IPS DF 6.9 (cell line): ENCODE results near the gene FAM107B.
"Not testable (repeated sequence)": the region's sequence is repeated elsewhere in the genome, so short reads cannot be mapped to it uniquely, and the experiment has no call there.

Source experiments
- DNase-seq: peaks from one replicate; pipeline ENCODE4 v3.0.0-alpha.2; 2013; ENCODE audit warnings: low read depth, low spot score
- H3K27ac ChIP-seq: one replicate; pipeline ENCODE4 v1.5.1; 2013; ENCODE audit warnings: low read length, control low read depth
- H3K27me3 ChIP-seq: 2 replicates; pipeline ENCODE4 v1.6.1; 2013; ENCODE audit warnings: mild to moderate bottlenecking, low read length; ENCODE audit not compliant: control insufficient read depth, insufficient read depth
- H3K36me3 ChIP-seq: 2 replicates; pipeline ENCODE4 v1.6.1; 2013; ENCODE audit warnings: low read length; ENCODE audit not compliant: control insufficient read depth, insufficient read depth
- H3K4me1 ChIP-seq: 2 replicates; pipeline ENCODE4 v1.6.1; 2013; ENCODE audit warnings: low read length; ENCODE audit not compliant: control insufficient read depth, insufficient read depth
- H3K4me3 ChIP-seq: 2 replicates; pipeline ENCODE4 v1.5.1; 2013; ENCODE audit warnings: mild to moderate bottlenecking, low read length
- H3K9me3 ChIP-seq: 2 replicates; pipeline ENCODE4 v1.6.1; 2013; ENCODE audit warnings: low read length, inconsistent platforms; ENCODE audit not compliant: control insufficient read depth, insufficient read depth
- WGBS: extraction: QIAGEN DNeasy Blood & Tissue Kit; methylation state at CpG from one replicate; pipeline ENCODE4 v1.1.7; 2013; ENCODE audit warnings: mixed read lengths, missing lambda C conversion rate; ENCODE audit not compliant: insufficient read length, insufficient coverage; 5-methylcytosine and 5-hydroxymethylcytosine counted together

The FAM107B gene

GRCh38 chr10:14592566-14592965, 182.1 kb downstream of the FAM107B start:
- Histone ChIP-seq H3K27me3 (no peaks in the 10 kb centered on the region), H3K36me3 (no peaks in the 10 kb centered on the region), H3K4me3 (no peak overlapping the region), H3K9me3 (no peaks in the 10 kb centered on the region), H3K4me1 (no peaks in the 10 kb centered on the region; the same call in 1 of the 2 replicates), H3K27ac (no peak overlapping the region)
- DNase-seq, result no peak
- WGBS, result no CpG with 5 or more reads among the region's 6 CpGs

DNA sequence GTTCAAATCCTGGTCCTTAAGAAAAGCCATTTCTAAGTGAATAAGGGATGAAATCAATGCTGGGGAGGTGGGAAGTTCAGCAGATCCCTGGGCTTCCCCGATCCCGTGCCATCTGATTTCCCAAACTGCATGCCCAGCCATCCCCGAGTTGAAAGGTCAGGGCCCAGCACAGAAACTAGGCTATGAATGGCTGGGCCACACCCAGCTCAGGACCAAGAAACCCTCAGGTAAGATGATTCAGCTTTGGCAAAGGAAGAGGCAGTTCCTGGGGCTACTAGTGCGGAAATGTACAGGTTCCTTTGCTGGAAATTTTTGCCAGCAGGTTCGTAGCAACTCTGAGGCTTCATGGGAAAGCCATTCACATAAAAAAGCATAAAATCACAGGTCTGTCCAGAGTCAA, 182.7 kb downstream of the FAM107B start:
- Histone ChIP-seq H3K4me1 (no peaks in the 10 kb centered on the region; the same call in 1 of the 2 replicates), H3K9me3 (no peaks in the 10 kb centered on the region), H3K4me3 (no peak overlapping the region), H3K36me3 (no peaks in the 10 kb centered on the region), H3K27me3 (no peaks in the 10 kb centered on the region), H3K27ac (no peak overlapping the region)
- no CpG with 5 or more reads among the region's 5 CpGs for WGBS
- DNase-seq, result no peak

DNA sequence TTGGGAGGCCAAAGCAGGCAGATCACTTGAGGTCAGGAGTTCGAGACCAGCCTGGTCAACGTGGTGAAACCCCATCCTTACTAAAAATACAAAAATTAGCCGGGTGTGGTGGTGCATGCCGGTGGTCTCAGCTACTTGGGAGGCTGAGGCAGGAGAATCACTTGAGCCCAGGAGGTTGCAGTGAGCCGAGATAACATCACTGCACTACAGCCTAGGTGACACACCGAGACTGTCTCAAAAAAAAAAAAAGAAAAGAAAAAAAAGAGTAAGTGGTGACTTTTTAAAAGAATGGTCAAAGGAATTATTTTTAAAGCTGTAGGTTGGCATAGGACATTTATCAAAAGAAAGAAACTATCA, 185.8 kb downstream of the FAM107B start:
- not testable (repeated sequence) for H3K36me3 ChIP-seq, H3K4me1 ChIP-seq, H3K27ac ChIP-seq, H3K27me3 ChIP-seq, DNase-seq, H3K4me3 ChIP-seq, H3K9me3 ChIP-seq
- WGBS, result no CpG with 5 or more reads among the region's 6 CpGs

DNA sequence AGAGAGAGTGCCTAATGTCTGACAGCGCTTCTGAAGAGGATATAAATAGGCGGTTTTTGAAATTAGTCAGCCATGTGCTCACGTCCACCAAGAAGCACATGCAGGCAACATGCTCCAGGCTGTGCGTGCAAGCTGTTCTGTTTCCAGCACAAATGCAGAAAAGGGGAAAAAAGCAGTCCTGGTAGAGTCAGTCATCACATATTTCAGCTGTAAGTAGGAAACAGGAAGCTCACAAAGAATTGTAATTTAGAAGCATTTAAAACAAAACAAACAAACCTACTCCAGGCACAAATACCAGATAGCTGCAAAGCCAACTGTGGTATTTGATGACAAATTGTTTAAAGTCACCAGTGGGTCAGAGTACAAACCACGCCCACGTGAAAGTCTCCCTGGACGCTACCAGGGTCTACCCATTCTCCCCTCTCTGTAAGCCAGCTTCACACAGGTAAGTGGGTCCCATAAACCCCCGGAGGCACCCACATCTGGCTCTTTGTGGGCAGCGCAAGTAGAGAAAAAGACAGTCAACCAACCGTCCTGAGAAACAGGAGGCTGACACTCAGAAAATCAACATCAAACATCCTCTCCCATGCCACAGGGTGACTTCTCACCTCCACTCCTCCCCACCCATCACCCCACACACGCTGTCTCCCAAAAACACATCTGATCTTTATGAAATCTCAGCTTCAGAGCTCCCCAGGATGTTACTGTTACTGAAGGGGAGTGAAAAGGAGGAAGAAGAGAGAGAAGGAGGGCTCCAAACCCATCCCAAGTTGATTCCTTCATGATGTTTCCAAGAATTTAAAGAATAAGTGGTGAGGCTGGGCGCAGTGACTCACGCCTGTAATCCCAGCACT, 186.4 kb downstream of the FAM107B start:
- H3K4me3 ChIP-seq, result no peak overlapping the region
- H3K36me3 ChIP-seq, result no peaks in the 10 kb centered on the region
- no peaks in the 10 kb centered on the region for H3K27me3 ChIP-seq
- no peaks in the 10 kb centered on the region for H3K9me3 ChIP-seq
- DNase-seq, result no peak
- no peak overlapping the region for H3K27ac ChIP-seq
- WGBS, result 100% methylated on average over 1 of the region's 13 CpGs
- H3K4me1 ChIP-seq, result no peaks in the 10 kb centered on the region; the same call in 1 of the 2 replicates

DNA sequence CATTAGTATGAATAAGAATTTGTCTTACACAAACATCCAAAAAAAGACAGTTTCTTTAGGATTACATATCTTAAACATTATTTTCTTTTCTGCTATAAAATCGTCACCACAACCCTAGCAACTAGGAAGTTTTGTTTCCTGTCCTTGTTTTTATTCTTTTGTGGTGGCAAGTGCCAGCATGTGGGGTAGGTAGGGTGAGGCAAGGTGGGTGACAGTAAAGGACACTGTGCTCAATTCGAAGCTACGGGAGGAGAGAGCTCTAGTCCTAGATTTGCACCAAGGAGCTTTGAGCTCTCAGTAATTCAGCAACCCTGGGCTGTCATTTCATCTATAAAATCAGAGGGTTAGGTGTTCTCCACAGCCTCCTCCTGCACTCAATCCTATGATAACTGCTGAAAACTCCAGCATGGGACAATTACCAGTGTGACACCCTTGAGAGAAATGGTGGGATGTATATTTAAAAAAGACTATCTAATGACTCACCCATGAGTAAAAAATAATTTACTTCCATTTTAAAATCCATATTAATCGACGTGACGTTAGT, 187.1 kb downstream of the FAM107B start:
- DNase-seq, result no peak
- no CpG with 5 or more reads among the region's 6 CpGs for WGBS
- H3K9me3 ChIP-seq, result no peaks in the 10 kb centered on the region
- H3K36me3 ChIP-seq, result no peaks in the 10 kb centered on the region
- no peak overlapping the region for H3K4me3 ChIP-seq
- no peaks in the 10 kb centered on the region; the same call in 1 of the 2 replicates for H3K4me1 ChIP-seq
- H3K27me3 ChIP-seq, result no peaks in the 10 kb centered on the region
- no peak overlapping the region for H3K27ac ChIP-seq

DNA sequence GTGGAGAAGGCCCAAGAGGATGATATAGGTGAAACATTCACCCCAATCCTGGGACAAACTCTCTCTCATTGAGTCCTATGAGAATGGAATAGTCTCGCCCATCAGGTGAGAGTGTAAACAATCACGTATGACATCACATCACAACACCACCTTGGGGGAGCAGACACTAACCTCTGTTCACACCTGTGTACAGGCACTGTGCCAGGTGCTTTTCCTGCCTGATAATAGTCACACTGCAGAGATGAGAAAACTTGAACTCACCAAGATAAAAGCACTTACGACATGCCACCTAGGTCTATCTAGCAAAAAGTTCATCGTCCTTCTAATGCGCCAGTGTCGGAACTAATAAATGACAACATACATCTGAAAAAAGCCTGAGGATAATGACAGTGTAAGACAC, 187.8 kb downstream of the FAM107B start:
- Histone ChIP-seq H3K27ac (no peak overlapping the region), H3K27me3 (no peaks in the 10 kb centered on the region), H3K36me3 (no peaks in the 10 kb centered on the region), H3K9me3 (no peaks in the 10 kb centered on the region), H3K4me3 (no peak overlapping the region), H3K4me1 (no peaks in the 10 kb centered on the region; the same call in 1 of the 2 replicates)
- no peak for DNase-seq
- no CpG with 5 or more reads among the region's 6 CpGs for WGBS

- no peaks in the 10 kb centered on the region for H3K9me3 ChIP-seq
- DNase-seq, result no peak
- no peaks in the 10 kb centered on the region for H3K36me3 ChIP-seq
- no peak overlapping the region for H3K27ac ChIP-seq
- no peaks in the 10 kb centered on the region for H3K27me3 ChIP-seq
- peaks cover 1% of the 10 kb centered on the region; the same call in 1 of the 2 replicates for H3K4me1 ChIP-seq
- WGBS, result no CpG with 5 or more reads among the region's 15 CpGs
- no peak overlapping the region for H3K4me3 ChIP-seq
These were observed 189.2 kb downstream of the FAM107B start for GRCh38 chr10:14585287-14586193.

DNA sequence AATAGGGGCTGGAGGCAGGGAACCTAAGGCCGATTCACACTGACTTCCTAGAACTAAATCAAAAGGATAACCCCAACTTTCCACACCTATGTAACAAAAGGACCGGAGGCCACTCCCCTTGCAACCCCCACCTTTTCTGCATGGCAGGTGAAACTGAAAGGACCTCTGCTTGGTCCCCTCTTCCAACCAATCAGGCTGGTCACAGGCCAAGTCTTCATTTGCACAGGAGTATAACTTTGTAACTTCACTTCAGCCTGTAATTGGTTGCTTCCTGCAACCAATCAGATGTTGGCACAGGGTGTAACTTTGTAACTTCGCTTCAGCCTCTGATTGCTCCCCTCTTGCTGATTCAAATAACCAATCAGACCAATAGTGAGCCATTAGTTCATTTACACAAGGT, 190.0 kb downstream of the FAM107B start:
- Histone ChIP-seq H3K27me3 (no peaks in the 10 kb centered on the region), H3K4me3 (no peak overlapping the region), H3K4me1 (peaks cover 1% of the 10 kb centered on the region; the same call in 1 of the 2 replicates), H3K36me3 (no peaks in the 10 kb centered on the region), H3K27ac (no peak overlapping the region), H3K9me3 (no peaks in the 10 kb centered on the region)
- WGBS, result no CpG with 5 or more reads among the region's 3 CpGs
- no peak for DNase-seq

DNA sequence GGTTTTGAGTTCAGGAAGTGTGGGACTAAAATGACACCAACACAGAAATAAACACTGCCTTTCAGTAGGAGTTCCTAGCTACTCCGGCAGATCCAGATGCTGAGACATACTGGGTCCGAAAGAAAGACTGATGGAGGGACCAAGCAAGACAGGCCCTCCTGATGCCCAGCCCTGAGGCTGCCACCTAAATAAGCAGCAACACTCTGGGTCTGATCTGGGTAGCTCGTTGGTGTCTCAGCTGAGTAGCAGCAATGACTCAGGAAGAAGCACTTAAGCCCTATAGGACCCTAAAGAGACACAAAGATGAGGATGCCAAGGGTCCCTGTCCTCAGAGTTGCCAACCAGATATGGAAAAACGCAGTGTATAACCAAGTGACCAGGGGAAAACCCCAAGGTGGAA, 190.7 kb downstream of the FAM107B start:
- H3K27me3 ChIP-seq, result no peaks in the 10 kb centered on the region
- no peaks in the 10 kb centered on the region for H3K36me3 ChIP-seq
- no peak overlapping the region for H3K27ac ChIP-seq
- no peak overlapping the region for H3K4me3 ChIP-seq
- WGBS, result no CpG with 5 or more reads among the region's 4 CpGs
- H3K9me3 ChIP-seq, result no peaks in the 10 kb centered on the region
- DNase-seq, result no peak
- H3K4me1 ChIP-seq, result peaks cover 1% of the 10 kb centered on the region; the same call in 1 of the 2 replicates

DNA sequence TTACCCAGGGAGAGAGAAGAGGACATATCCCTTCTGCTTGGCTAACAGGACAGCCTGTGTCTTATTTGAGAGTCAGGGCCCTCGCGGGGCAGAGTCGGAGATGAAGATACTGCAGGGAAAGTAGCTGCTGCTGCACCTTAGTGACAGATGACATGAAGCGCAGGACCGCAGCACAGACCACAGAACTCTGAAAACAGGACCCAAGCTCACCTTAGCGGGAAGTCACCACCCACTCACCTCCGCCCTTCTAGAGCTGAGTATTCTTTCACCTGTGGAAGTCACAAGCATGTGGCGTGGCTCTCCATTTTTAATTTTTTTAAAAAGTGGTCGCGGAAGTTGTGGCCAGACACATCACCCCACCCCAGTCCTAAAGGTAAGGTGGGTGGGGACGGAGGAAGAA, 191.4 kb downstream of the FAM107B start:
- no peak for DNase-seq
- no CpG with 5 or more reads among the region's 11 CpGs for whole genome bisulfite sequencing
- peaks cover 1% of the 10 kb centered on the region; the same call in 1 of the 2 replicates for H3K4me1 ChIP-seq
- no peak overlapping the region for H3K27ac ChIP-seq
- no peak overlapping the region for H3K4me3 ChIP-seq
- no peaks in the 10 kb centered on the region for H3K36me3 ChIP-seq
- no peaks in the 10 kb centered on the region for H3K9me3 ChIP-seq
- H3K27me3 ChIP-seq, result no peaks in the 10 kb centered on the region
